Measurements from ENCODE around the gene NOL11.

DNA sequence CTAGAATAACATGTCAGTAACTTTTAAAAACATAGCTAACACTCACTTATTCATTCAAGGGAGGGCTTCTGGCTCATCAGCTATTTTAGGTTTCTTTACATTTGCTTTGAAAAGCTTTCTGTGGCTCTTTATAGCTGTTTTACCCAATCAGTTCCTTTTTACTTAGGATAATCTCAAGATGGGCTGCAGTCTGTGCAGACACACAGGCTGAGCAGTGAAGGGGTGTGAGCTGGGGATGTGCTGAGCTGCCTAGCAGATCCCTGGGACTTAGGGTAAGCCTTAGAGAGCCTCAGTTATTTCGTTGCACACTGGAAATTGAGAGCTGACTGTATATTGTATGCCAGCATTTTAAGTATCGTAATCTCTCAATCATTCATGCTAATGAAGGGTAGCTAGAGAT, 30.2 kb upstream of the NOL11 start:
- TF ChIP-seq, protein P1, sequence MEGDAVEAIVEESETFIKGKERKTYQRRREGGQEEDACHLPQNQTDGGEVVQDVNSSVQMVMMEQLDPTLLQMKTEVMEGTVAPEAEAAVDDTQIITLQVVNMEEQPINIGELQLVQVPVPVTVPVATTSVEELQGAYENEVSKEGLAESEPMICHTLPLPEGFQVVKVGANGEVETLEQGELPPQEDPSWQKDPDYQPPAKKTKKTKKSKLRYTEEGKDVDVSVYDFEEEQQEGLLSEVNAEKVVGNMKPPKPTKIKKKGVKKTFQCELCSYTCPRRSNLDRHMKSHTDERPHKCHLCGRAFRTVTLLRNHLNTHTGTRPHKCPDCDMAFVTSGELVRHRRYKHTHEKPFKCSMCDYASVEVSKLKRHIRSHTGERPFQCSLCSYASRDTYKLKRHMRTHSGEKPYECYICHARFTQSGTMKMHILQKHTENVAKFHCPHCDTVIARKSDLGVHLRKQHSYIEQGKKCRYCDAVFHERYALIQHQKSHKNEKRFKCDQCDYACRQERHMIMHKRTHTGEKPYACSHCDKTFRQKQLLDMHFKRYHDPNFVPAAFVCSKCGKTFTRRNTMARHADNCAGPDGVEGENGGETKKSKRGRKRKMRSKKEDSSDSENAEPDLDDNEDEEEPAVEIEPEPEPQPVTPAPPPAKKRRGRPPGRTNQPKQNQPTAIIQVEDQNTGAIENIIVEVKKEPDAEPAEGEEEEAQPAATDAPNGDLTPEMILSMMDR (IDR thresholded peaks at IDR 0.05), result no peak
- TF ChIP-seq POLR2A (IDR thresholded peaks at IDR 0.05), result no peak
